Right kidney (tissue), 1 donor: ENCODE data around the gene EFNB2.

Source experiments
- DNase-seq: peaks from one replicate; pipeline ENCODE4 v3.0.0-alpha.2; 2016

EFNB2 gene

DNA sequence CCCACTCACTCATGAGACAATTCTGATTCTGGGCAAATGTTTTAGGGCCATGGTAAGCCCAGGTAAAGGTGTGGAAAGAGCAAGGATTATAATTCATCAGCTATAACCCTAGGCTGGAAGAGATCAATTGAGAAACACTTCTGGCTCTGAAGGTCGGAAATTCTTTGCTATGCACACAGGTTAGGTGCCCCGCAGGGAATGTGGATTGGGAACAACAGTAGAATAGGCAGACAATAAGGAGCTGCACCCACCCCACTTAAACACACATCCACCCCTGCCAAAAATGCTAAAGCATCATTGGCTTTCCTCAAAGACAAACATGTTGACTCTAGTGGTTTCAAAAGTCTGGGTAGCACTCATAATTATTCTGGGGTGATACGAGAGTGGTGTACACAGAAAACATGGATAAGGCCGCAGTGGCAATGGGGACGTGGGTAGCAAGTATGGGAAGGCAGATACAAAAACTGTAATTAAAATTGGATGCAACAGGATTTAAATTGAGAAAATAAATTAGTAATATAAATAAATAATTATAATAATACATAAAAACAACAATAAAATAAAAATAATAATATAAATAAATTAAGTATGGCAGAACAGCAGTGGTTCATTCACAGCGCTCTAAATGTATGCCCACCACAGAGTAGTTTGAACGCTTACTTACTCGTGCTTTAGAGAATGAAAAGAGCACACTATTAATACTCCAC is 8.6 kb downstream of the EFNB2 start:
- no peak for DNase-seq

DNA sequence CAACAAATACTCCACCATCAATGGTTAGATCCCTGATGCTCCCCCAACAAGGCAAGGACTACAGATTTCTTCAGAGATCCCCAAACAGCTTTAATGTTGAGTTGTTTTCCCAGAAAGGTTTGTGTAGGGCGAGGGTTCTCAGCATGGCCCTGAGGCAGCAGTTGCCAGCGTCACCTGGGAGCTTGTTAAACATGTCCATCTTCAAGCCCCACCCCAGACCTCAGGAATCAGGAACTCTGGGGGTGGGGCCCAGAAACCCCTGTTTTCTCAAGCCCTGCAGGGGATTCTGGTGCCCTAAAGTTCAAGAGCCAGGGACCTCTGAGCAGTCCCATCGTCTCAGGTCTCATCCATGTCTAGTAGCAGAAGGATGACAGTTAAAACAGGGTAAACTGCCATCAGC is 9.6 kb downstream of the EFNB2 start:
- DNase-seq, result no peak

DNA sequence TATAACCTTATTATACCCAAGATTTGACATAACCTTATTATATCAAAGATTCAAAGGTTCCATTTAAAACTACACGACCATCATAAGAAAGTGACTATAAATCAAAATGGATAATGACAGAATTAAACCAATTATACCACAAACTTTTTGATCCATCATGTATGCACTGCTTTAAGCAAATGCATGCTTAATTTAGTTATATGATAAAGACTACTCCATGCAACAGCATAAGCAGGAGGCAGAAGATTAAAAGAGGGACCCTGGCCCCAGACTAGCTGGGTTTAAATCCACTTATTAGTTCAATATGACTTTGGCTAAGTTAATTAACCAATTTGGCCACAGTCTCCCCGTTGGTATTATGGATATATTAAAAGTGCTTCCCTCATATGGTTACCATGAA is 11.4 kb downstream of the EFNB2 start:
- DNase-seq, result no peak

DNA sequence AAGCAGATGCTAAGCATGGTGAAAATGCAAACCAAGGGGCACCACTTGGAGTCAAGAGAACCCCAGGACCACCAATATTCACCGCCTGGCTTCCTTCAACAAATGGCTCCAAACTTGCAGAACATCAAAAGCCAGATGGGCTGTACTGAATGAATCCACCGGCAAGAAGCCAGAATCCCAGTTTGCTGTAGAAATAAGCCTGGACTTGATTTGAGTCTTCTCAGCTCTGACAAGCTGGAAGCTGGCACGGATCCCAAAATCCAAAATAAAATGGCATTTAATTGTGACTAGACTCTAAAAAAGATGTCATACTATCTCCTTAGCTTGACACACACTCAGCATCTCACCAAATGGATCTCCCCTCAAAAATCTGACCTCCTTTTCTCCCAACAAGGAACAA is 11.9 kb downstream of the EFNB2 start:
- no peak for DNase-seq

DNA sequence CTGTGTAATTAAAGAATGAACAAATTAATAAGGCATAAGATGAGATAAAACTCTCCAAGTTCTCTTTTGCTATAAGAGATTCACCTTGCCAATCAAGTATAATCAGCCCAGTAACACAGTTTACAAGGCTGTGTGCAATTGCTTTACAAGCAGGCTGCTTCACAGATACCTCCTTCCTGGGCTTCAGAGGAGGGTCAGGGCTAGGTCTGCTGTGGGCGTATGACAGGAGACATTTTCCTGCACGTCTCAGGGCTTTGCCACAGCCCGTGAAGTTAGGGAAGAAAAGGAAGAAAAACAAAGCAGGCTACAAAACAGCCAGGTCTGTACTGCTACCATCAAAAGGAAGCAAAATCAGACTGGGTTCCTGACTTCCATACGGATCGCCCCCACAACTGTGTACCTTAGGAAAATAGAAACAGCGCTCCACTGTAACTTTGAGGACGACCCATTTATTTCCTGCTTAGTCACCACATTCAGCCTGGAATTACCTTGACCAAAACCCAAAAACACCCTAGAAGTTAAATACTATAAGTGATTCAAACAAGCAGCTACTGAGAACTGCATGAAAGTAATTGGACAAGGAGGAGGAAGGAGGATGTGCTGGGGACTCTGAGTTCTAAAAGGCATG is 12.4 kb downstream of the EFNB2 start:
- DNase-seq, result no peak

DNA sequence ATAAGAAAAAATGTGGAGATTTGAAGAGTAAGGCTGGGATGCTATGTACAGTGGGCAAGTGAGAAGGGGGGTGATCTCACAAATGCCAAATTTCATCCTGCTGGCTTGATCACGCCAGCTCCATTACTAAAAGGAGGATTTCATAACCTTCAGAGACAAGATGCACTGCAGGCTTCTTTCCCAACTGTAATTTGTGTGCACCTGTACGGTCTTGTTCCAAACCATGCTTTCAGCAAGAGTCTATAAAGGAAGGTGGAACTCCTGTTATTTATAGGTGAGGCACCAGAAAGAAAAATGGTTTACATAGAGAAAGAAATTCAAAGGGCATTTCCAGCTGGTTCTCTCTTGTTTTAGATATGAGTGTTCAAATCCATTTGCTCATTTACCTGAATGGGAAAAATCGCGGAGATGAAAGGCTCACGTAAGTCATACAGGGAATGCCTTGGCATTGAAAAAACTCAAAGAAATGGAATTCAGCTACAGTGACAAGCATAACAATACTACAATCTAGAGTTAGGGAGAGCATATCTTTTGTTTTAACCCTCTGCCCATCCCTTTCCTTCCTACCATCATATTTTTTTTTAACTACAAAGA is 13.3 kb downstream of the EFNB2 start:
- no peak for DNase-seq

DNA sequence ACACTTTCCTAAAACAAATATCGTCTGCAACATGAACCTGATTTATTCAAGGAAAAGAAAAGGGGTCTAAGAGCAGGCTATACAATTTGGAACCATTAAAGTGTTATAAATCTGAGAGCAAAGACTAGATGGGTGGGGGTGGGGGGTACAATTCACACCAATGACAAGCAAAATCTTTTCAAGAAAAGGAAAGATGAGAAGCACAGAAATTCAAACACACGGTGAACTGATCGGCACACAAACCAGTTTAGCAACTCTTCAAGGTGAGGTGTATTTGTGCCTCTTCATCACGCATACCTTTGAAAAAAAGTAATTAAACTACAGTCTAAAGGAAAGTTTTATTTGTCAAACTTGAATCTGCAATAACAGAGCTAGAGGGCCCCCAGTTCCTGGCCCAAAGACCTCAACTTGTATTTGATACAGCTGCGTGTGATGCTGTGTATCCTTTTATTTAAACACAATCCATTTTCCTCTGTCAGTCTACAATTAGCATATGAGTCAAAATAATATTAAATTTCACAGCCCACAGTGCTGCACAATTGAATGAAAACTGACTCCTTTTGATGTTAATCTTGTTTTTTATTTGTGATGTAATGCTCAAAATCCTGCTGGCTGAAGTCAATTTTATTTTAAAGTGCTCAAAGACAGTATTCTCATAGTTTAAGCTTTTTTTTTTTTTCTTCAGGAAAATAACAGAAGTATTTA is 14.2 kb downstream of the EFNB2 start:
- no peak for DNase-seq

DNA sequence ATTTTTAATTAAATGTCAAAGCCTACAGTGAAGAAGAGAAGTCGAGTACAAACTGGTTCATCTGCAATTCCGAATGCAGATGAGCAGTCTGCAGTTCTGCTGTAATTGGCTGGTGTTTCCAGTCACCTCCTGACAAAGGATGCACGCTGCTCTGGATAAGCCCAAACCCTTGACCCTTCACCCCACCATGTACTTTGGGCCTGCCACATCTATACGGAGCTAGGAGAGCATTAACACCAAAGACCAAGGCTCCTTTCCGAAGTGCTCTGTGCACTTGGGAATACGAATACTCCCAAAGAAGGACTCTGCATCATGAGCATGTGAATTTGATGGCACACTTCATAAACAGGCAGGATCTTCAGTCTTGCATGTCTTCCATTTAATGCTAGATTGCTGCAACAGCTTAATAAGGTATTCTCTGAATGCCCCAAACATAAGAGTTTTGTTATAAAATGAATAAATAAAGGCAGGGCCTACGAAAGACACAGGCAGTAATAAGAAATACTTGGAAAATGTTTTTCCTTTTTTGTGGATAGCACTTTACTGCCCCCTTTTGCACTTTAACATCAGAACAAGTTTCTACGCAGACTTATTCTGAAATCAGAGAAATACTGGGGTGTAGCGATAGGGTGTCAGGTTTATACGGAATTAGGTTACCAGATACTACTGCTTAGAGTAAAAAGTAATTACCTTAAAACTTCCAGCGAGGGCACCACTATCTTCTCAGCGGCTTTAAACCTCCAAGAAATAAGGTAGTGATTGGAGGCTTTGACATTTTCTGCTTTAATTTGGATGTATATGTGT is 15.0 kb downstream of the EFNB2 start:
- no peak for DNase-seq

DNA sequence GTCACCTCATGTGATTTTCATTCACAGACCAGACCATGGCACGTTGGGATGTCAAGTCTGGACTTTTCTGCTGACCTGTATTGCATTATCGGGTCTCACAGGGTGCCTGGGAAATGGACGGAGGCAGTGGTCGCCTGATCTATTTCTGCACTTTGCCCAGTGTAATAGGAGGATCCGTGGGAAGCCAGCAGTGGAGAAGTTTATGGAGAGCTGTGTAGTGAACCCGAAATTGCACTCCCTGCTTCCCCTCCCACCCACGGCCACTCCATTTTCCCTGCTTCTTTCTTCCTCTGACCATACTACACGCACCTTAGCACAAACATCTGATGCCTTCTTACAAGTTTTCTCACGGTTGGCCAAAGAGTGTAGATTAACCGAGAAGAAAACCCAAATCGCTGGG is 16.9 kb downstream of the EFNB2 start:
- no peak for DNase-seq

DNA sequence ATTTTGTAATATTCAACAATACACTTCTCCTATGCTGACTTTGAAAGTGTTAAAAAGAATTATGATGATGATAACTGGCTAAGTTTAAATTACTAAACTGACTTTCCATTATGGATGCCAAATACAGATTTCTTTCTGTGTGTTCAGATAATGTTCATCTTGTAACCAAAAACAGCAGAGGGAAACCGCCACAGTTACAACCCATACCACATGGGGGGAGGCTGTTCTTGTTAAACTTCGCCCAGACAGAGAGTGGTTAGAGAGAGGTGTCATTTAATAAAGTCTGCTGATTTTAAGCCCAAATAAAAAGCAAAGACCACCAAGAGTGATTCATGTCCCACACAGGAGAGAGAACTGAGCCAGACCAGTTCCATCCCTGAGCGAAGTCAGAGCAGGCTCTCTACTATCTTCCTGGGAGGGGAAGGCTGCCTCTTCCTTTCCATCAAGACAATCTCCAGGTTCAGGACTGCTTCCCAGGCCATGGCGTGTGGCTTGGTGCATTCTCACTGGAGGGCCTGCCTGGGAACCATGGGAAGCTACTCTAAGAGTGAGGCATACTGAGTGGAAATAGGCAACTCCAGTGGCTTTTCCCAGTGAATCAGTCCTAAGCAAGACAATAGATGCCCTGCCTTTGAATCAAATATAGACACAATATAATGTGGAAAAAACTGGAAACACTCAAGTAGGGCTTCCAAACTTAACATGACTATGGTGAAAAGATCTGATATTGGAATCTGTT is 18.2 kb downstream of the EFNB2 start:
- no peak for DNase-seq

DNA sequence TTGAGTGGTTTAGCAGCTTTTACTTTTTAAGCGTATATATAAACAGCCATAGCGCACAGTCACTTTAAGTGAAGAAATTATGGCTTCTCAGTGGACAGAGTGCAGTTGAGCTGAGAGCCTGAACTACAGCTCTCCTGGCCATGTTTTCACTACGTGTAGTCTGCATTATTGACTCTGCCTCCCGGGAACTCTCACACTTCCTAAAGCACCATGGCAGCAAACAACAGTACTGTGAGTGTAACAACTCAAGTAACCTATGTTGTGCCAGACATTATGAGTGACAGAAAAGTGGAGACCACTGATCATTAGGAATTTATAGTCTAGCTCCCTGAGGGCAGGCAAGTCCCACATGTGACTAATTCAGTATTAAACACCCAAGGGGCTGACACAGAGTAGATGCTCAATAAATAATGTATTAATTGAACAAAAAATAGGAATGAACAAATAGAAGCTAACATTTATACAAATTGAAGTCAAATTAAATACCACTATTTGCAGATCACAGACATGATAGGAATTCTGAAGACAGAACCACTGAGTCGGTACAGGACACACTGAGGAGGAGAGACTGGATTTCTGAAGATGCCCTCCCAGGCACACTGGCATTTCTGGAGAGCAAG is 19.7 kb downstream of the EFNB2 start:
- no peak for DNase-seq

DNA sequence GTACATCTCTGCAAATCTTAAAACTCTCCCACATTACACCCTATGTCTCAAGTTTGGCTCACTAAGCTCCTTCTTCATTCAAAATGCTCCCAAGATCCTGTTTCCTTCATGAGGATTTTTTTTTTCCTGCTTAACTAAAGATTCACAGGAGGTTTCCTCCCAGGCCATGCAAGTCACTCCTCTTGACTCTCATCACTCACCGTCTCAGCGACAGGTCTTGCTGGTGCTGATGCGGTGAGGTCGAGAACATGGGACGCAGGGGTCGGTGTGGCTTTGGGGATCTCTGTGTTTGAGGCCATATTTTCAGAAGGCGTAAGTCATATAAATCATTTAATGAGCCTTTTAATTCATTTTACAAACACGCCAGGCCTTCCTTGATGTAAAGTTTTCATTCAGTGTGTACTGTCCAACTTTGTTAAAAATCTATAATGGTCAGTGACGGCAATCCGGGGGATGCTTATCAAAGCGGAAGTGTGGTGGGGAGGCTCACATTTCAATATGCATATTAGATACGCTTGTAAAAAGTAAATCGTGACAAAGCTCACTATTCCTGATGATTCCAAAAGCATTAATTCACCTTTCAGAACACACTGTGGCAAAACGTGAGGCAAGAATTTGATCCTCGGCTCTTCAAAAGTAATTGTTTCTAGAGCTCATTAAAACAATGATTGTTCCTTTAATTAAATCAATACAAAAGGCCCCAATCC is 20.4 kb downstream of the EFNB2 start:
- DNase-seq, result no peak

DNA sequence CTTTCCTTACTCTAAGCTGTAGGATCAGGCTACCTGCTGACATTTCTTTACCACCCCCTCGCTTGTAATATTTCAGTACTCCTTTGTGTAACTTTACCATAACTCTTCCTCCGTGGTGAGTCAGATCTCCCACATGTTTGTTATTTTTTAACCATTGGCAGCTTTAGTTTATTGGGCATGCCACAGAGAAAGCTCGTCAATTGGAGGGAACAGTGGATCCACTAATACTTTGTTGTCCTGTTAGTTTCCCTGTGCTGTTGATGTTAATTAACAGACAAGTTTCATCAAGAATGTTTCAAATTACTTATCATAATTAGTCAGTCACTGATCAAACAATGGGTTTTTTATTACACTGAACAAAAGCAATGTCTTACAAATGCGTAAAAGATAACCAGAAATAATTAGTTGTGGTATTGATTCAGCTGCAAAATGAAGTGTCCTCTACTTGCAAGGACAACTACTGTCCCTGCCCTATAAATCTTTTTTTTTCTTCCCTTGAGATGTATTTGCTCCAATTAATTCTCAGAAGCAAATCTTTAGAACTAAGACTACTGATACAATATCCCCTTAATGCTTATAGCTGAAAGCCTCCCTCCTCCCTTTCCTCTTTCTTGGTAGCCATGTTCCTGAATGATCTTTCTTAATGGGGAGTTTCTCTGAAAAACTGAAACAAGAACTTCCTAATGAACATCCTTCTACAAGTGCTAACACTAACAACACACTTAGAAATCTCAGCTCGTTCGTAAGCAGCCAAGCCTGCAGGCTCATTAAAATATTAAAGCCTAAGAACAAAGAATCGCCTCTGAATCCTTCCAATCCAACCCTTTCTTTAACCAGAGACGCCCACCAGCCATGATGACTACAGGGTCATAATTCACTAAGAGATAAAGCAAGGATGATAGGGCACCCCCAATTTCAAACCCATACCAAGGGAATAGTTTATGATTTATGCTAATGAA is 22.2 kb downstream of the EFNB2 start:
- DNase-seq, result no peak

DNA sequence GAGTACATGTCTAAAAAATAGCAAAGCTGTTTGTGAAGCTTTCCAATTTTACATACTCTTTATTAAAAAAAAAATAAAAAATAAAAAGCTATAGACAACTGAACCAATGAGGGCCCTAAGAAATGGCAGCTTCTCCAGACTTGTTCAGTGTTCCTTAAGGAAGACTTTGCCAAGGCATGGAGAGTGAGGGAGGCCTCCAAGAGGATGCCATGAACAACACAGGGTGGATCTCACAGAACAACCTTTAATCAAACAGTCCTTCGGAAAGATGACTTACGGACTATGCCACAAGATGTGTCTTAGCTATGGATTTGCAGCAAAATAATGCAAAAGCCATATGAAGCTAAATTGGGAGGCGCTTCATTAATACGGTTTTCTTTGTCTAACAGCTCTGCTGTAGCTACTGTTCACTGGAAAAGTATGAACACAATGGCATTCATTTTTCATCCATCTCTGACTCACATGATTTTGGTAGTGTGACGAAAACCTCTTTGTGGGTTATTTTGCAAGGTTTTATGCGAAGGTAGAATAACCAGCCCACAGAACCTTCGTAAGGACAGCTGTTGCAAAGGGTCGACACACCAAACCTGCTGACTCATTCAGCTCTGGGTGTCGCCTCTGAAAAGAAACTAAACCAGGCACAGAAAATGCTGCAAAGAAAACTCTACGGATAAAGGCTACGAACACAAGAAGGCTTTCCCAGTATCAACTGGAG is 27.7 kb downstream of the EFNB2 start:
- no peak for DNase-seq

DNA sequence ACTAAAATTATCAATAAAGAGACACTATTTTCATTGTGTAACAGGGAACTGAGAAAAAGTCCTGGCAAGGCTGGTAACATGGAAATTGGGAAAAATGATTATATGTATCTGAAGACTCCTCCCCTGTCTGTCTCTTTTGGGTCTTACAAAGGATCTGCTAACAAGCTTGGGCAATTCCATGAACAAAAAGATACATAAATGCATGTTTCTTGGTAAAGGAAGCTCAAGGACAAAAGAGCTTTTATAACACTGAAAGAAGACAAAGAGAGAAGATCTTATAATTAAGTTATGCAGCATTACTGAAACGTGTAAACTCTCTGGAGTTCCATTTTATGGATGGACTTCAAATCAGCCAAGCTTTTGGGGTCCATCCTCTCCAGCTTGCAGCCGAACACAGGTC is 29.2 kb downstream of the EFNB2 start:
- no peak for DNase-seq

DNA sequence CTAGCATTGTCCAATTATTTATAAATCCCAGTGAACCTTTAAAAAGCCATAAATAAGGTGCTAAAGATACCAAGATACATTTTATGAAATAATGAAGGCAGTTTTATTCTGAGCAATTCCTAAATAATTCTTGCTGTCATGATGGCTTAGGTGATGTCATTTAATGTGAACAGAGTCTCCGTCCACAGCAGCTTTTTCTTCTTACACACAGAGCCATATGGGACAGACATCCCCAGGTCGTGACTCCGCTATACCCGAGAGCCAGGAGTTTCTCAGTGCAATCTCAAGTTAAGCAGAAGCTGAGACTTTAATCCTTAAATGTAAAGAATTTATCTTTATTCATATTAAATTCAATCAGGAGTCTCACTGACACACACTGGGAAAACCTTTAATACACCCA is 29.7 kb downstream of the EFNB2 start:
- DNase-seq, result no peak

DNA sequence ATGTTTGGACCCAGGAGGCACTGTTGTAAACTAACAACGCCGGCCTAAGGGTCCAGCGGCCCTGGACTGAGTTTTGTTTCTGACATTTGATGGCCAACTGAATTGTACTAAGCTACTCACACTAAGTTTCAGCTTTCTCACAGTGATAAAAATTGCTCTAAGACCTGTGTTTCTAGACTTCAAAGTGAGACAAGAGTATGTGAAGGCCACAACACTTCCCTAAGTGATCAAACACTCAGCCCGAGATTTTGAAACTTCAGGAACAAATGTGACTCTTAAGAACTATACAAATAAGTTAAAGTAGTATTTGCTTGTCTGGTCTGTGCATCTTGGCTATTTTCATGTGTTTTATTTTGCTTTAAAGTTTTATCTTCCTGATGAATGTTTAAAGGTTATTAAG is 30.2 kb downstream of the EFNB2 start:
- DNase-seq, result no peak

DNA sequence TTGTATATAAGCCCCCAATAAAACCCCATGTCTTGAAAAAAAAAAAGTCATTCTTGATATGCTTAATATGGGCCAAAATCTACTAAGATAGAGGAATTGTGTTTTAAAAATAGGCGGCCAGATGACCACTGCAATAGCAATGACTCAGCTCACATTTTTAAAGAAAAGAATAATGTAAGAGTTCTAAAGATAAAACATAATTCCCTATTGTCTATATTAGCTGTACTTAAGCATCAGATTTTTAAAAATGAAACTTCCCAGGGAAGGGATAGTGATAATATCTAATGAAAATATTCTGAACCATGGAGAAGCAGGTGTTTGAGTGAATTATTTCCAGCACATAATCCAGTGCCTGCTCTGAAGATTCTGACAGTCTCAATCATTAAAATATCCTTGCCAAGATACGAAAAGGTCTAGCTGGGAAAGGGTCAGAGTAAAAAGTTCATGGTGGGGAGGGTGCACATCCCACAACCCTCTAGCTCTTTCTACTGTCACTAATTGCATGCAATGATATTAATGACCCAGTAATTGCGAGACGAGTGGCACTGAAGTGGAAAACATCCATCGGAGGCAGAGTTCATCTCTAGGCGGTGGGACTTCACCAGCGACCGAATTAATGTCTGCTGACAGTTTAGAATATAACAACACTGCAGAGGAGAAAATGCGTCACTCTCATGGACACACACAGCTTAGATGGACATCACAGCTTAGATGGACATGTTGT is 31.6 kb downstream of the EFNB2 start:
- no peak for DNase-seq
